Muscle layer of duodenum (tissue), 2 donors: ENCODE results near the gene LRRC34.

ENCODE experiments used
- H3K27ac ChIP-seq: one replicate; pipeline ENCODE4 v1.7.0; 2013; ENCODE audit warnings: mild to moderate bottlenecking, low read length
- H3K27me3 ChIP-seq: one replicate; pipeline ENCODE4 v1.7.0; 2013; ENCODE audit warnings: low read depth, mild to moderate bottlenecking, control low read depth, low read length
- H3K36me3 ChIP-seq, 2 donors: one replicate each; pipeline ENCODE4 v1.7.0; 2013; ENCODE audit warnings: low read length in 2 of 2, control low read depth in 1 of 2, mild to moderate bottlenecking in 1 of 2; ENCODE audit not compliant: insufficient read depth in 2 of 2, control insufficient read depth in 1 of 2
- H3K4me1 ChIP-seq, 2 donors: one replicate each; pipeline ENCODE4 v1.7.0; 2013; ENCODE audit warnings: low read length in 2 of 2, mild to moderate bottlenecking in 2 of 2, control low read depth in 1 of 2, moderate library complexity in 1 of 2; ENCODE audit not compliant: insufficient read depth in 2 of 2, control insufficient read depth in 1 of 2
- H3K4me3 ChIP-seq, 2 donors: one replicate each; pipeline ENCODE4 v1.7.0; 2013; ENCODE audit warnings: low read length in 2 of 2, low read depth in 1 of 2, mild to moderate bottlenecking in 1 of 2
- H3K9me3 ChIP-seq, 2 donors: one replicate each; pipeline ENCODE4 v1.7.0; 2013; ENCODE audit warnings: low read length in 2 of 2, control low read depth in 1 of 2, mild to moderate bottlenecking in 1 of 2; ENCODE audit not compliant: control insufficient read depth in 1 of 2
- donor health status: healthy.

Gene LRRC34

DNA sequence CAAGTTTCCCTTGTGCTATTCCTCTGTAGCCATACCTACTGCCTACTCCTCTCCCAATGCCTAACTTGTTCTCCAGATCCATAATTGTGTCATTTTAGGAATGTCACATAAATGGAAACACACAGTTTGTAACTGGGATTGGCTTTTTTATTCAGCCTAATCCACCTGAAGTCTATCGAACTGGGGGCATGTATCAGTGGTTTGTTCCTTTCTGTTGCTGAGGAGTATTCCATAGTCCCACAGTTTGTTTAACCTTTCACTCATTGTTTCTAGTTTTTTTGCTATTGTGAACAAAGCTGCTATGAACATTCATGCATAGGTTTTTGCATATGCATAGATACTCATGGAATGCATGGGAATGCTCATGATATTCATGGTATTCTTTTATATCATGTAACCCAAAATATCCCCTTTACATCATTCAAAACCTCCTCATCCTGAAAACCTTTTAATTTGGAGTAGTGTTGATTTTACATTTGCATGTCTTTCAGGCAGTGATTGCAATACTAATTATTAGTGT, 25.9 kb upstream of the LRRC34 start:
- Histone ChIP-seq H3K27me3 (no peaks in the 10 kb centered on the region), H3K36me3 (no peaks in the 10 kb centered on the region), H3K27ac (no peak overlapping the region)

DNA sequence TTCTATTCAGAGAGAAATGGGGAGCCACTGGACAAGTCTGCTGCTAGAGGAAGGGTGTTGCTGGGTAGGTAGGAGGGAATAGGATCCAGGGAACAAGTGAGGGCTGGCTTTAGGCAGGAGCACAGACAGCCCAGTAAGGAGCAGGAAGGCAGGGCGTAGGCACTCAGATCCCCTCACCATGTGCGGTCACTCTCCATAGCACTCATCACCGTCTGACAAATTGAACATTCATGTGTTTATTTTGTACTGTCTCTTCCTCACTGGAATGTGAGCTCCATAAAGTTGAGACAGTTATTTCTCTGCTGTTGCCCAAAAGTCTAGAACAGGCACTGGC, 24.2 kb upstream of the LRRC34 start:
- Histone ChIP-seq H3K36me3 (no peaks in the 10 kb centered on the region), H3K27ac (no peak overlapping the region), H3K4me3 (no peak overlapping the region), H3K9me3 (peaks cover 0 to 2% of the 10 kb centered on the region in 2 donors), H3K27me3 (no peaks in the 10 kb centered on the region), H3K4me1 (no peaks in the 10 kb centered on the region)

More for the DNA sequence above, 25.9 kb upstream of the LRRC34 start:
- H3K9me3 ChIP-seq = peaks cover 0 to 2% of the 10 kb centered on the region in 2 donors
- H3K4me3 ChIP-seq = no peak overlapping the region
- H3K4me1 ChIP-seq = no peaks in the 10 kb centered on the region

DNA sequence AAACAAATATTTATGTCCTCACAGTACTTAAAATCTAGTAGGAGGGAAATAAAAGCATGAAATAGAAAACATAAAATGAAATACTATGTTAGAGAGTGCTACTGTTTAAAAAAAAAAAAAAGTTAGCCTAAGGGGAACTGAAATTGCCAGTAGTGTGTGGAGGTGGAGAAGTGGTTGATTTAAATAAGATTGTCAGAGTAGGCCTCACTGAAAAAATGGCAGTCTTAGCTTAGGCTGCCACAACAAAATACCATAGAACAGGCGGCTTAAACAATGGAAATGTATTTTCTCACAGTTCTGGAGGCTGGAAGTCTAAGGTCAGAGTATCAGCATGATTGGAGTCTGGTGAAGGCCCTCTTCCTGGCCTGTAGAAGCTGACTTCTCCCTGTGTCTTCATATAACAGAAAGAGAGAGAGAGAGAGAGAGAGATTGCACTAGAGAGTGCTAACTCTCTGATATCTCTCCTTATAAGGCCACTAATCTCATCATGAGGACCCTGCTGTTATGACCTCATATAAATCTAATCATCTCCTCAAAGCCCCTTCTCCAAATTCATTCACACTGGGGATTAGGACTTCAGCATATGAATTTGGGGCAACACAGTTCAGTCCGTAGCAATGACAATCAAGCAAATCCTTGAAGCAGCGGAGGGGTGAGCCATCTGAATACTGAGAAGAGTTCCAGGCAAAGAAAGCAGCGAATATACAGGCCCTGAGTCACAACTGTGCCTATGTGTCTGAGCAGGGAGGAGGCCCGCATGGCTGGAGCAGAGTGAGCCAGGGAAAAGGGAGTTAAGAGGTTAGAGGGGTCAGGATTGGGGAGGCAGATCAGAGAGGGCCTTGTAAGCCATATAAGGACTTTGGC, 23.6 kb upstream of the LRRC34 start:
- no peak overlapping the region for H3K4me3 ChIP-seq
- H3K36me3 ChIP-seq = no peaks in the 10 kb centered on the region
- no peaks in the 10 kb centered on the region for H3K4me1 ChIP-seq
- peaks cover 0 to 2% of the 10 kb centered on the region in 2 donors for H3K9me3 ChIP-seq
- no peaks in the 10 kb centered on the region for H3K27me3 ChIP-seq
- H3K27ac ChIP-seq = no peak overlapping the region

DNA sequence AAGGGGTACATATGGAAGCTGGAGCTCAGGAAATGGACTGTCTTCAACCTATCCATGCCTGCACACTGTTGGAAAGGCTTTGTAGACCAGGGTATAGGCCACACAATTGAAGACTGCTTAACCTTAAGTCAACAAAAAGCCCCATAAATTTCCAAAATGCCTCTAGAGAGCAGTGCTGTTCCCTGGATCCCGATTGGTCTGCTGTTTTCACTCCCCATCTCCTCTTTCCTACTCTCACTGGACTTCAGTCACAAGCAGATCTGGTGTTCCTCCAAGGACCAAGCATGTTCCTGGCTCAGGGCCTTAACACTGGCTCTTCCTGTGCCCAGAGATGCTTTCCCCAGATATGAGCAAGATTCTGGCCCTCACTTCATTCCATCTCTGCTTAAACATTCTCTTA, 22.8 kb upstream of the LRRC34 start:
- Histone ChIP-seq H3K9me3 (peaks cover 0 to 1% of the 10 kb centered on the region in 2 donors), H3K27ac (no peak overlapping the region), H3K36me3 (no peaks in the 10 kb centered on the region), H3K4me3 (no peak overlapping the region), H3K4me1 (no peaks in the 10 kb centered on the region), H3K27me3 (no peaks in the 10 kb centered on the region)

DNA sequence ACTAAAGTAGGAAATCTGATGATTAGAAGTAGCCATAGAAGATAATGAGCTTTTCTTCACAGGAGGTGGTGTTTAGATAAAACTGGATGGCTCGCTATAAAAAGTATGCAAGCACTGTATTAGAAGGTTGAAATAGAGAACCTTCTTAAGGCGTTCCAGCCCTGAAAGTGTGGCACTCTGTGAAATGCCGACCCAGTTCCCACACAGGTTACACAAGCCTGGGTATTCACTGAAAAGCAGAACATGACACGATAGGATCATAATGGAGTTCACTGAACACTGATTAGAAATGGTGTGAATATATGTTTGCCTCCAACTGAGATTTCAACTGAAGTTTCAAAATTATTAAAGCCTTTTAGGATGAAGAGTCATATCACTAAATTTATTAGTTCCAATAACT, 15.0 kb upstream of the LRRC34 start:
- no peaks in the 10 kb centered on the region for H3K4me1 ChIP-seq
- no peak overlapping the region for H3K4me3 ChIP-seq
- H3K9me3 ChIP-seq = no peaks in the 10 kb centered on the region
- no peaks in the 10 kb centered on the region for H3K36me3 ChIP-seq
- no peaks in the 10 kb centered on the region for H3K27me3 ChIP-seq
- H3K27ac ChIP-seq = no peak overlapping the region

DNA sequence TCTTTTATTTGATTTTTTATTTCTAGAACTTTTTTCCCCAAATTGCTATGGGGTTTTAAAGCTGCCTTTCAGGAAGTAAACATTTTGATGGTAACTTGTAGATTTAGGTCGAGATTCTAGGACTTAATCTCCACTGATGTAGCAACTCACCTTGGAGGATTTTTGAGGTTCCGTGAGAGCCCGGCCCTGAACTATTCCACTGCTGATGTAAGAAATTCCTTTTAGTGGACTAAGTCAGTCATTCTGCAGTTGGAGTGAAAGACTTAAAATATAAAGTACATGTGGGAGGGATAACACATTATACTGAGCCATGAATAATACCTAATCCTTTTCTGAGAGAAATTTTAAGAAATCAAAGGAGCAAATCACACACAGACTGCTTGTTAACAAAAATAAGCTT, 12.6 kb upstream of the LRRC34 start:
- Histone ChIP-seq H3K36me3 (no peaks in the 10 kb centered on the region), H3K27me3 (no peaks in the 10 kb centered on the region), H3K4me1 (no peaks in the 10 kb centered on the region), H3K9me3 (no peaks in the 10 kb centered on the region), H3K4me3 (no peak overlapping the region), H3K27ac (no peak overlapping the region)

DNA sequence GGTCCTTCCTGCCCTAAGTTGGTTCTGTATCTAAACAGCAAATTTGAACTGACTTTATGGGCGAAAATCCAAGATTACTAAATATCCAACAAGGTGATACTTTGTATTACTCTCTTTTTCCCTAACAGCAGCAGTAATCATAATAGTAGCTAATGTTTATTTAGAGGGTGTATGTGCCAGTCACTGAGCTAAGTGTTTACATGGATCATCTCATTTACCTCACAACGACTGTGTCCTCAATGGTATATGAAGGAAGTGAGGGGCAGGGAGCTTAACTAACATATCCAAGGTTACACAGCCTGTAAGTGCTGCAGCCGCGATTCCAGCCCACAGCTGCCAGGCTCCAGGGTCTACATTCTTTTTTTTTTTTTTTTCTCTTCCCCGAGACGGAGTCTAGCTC, 10.3 kb upstream of the LRRC34 start:
- Histone ChIP-seq H3K9me3 (no peaks in the 10 kb centered on the region), H3K4me3 (no peak overlapping the region), H3K36me3 (no peaks in the 10 kb centered on the region), H3K27me3 (no peaks in the 10 kb centered on the region), H3K4me1 (no peaks in the 10 kb centered on the region), H3K27ac (no peak overlapping the region)

DNA sequence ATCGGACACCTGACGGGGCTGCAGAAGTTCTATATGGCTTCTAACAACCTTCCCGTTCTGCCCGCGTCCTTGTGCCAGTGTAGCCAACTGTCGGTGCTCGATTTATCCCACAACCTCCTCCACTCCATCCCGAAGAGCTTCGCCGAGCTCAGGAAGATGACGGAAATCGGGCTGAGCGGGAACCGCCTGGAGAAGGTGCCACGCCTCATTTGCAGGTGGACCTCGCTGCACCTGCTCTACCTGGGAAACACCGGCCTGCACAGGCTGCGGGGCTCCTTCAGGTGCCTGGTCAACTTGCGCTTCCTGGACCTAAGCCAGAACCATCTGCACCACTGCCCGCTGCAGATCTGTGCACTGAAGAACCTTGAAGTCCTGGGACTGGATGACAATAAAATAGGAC, 9.8 kb upstream of the LRRC34 start:
- no peaks in the 10 kb centered on the region for H3K4me1 ChIP-seq

DNA sequence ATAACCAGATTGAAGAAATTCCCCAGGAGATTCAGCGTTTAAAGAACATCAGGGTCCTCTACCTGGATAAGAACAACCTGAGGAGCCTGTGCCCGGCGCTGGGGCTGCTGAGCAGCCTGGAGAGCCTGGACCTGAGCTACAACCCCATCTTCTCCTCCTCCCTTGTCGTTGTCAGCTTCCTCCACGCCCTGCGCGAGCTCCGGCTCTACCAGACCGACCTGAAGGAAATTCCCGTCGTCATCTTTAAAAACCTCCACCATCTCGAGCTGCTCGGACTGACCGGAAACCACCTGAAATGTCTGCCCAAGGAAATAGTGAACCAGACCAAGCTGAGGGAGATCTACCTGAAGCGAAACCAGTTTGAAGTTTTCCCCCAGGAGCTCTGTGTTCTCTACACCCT, 9.4 kb upstream of the LRRC34 start:
- H3K36me3 ChIP-seq = no peaks in the 10 kb centered on the region
- no peak overlapping the region for H3K4me3 ChIP-seq
- H3K27me3 ChIP-seq = no peaks in the 10 kb centered on the region
- H3K9me3 ChIP-seq = no peaks in the 10 kb centered on the region
- H3K27ac ChIP-seq = no peak overlapping the region
- no peaks in the 10 kb centered on the region for H3K4me1 ChIP-seq

More for the DNA sequence above, 9.8 kb upstream of the LRRC34 start:
- Histone ChIP-seq H3K36me3 (no peaks in the 10 kb centered on the region), H3K4me3 (no peak overlapping the region), H3K27ac (no peak overlapping the region), H3K27me3 (no peaks in the 10 kb centered on the region), H3K9me3 (no peaks in the 10 kb centered on the region)

DNA sequence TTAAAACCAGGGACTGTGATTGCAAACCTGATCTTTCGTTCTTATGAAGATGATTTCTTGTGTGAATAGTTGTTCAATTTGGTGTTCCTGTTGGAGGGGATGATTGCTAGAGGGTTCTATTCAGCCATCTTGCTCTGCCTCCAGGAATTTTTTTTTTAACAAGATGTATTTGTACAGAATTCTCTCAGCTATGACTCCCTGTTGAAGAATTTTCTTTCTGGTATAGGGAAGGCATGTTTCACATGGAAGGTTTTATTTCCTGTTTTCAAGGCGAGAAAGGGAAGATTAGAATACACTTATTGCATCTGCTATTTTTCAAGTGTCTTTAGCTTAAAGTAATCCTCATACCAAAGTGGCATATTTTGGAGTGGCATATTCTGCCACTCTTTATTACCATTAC, 5.6 kb upstream of the LRRC34 start:
- H3K27me3 ChIP-seq = no peaks in the 10 kb centered on the region
- H3K9me3 ChIP-seq = peaks cover 0 to 5% of the 10 kb centered on the region in 2 donors
- H3K4me3 ChIP-seq = no peak overlapping the region
- H3K4me1 ChIP-seq = peaks cover 0 to 4% of the 10 kb centered on the region in 2 donors
- no peak overlapping the region for H3K27ac ChIP-seq
- no peaks in the 10 kb centered on the region for H3K36me3 ChIP-seq

DNA sequence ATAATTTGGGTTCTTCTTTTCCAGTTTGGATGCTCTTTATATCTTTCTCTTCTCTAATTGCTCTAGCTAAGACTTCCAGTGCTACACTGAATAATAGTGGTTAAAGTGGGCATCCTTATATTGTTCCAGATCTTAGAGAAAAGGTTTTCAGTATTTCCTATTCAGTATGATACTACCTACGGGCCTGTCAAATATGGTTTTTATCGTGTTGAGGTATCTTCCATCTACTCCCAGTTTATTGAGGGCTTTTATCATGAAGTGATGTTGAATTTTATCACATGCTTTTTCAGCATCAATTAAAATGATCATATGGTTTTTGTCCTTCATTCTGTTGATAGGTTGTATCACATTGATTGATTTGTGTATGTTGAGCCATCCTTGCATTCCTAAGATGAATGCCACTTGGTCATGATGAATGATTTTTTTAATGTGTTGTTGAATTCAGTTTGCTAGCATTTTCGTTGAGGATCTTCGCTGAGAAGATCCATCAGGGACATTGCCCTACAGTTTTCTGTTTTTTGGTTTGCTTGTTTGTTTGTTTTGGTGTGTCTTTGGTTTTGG, 3.0 kb upstream of the LRRC34 start:
- Histone ChIP-seq H3K27me3 (no peaks in the 10 kb centered on the region), H3K9me3 (peaks cover 0 to 5% of the 10 kb centered on the region in 2 donors), H3K27ac (no peak overlapping the region), H3K36me3 (no peaks in the 10 kb centered on the region), H3K4me1 (peaks cover 0 to 20% of the 10 kb centered on the region in 2 donors), H3K4me3 (no peak overlapping the region)
